ENCODE measurements around the gene CCKAR. TPM values are rescaled to one million over a fixed set of nuclear protein-coding genes. Genes with fewer than 3 reads are reported as not detected.

CCKAR gene
- total RNA-seq, 1 donor from 2014 or later: not detected

DNA sequence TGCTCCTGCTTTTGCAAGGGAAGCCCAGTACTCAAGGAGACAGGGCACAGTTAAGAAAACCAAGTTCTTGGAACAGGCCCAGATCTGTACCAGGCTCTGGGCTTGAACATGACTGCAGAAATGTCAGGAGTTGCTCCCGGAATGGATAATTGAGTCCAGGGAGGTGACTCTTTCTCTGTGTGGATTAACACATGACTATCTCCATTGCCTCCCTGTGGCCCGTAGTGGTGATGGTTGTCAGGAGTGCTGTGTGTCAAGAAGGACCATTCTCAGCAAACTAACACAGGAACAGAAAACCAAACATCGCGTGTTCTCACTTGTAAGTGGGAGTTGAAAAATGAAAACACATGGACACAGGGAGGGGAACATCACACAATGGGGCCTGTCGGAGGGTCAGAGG is 39.9 kb downstream of the CCKAR start:
- TF ChIP-seq CTCF (IDR thresholded peaks at IDR 0.05; ENCODE audit: unreplicated experiment): no peak
- Mint-ChIP-seq H3K4me1 (peaks cover 9% of the 10 kb centered on the region), H3K4me3 (no peak overlapping the region), H3K27me3 (ENCODE audit: low read depth) (no peaks in the 10 kb centered on the region), H3K36me3 (no peaks in the 10 kb centered on the region), H3K27ac (no peak overlapping the region), H3K9me3 (peaks cover 37% of the 10 kb centered on the region)
- no peak for DNase-seq (ENCODE audit: low spot score in 2 of 2, unreplicated experiment in 2 of 2)

DNA sequence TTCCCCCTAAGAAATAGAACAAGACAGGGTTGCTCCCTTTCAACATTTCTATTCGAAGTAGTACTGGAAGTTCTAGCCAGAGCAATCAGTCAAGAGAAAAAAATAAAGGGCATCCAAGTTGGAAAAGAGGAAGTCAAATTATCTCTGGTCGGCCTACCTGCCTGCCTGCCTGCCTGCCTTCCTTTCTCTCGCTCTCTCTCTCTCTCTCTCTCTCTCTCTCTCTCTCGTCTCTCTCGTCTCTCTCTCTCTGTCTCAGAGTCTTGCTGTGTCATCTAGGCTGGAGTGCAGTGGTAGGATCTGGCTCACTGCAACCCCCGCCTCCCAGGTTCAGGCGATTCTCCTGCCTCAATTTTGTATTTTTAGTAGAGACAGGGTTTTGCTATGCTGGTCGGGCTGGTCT is 42.9 kb downstream of the CCKAR start:
- Mint-ChIP-seq H3K27ac (no peak overlapping the region), H3K4me1 (peaks cover 2% of the 10 kb centered on the region), H3K9me3 (peaks cover 50% of the 10 kb centered on the region), H3K4me3 (no peak overlapping the region), H3K27me3 (ENCODE audit: low read depth) (no peaks in the 10 kb centered on the region), H3K36me3 (peaks cover 13% of the 10 kb centered on the region)
- TF ChIP-seq CTCF (IDR thresholded peaks at IDR 0.05; ENCODE audit: unreplicated experiment): no peak
- no peak for DNase-seq (ENCODE audit: low spot score in 2 of 2, unreplicated experiment in 2 of 2)

GRCh38 chr4:26441771-26442170 is 48.5 kb downstream of the CCKAR start:
- peaks cover 25% of the 10 kb centered on the region for H3K36me3 Mint-ChIP-seq
- no peak overlapping the region for H3K4me3 Mint-ChIP-seq
- no peak overlapping the region for H3K27ac Mint-ChIP-seq

DNA sequence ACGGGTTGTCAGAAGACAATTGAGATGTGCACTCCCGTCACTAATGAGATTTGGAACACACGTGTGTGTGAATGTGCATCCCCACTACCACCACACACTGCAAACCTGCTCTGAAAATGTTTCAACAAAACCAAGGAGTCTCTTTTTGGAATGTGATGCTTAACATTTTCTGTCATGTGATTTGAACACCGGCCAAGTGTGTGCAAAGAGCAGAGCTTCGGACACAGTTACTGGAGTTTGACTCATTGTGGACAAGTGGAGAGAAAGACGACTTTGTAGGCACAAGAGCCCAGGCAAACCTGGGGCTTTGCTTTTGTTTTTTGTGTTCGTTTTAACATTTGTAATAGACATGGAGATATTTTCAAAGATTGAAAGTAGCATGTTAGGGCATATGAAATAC is 49.2 kb downstream of the CCKAR start:
- TF ChIP-seq CTCF (IDR thresholded peaks at IDR 0.05; ENCODE audit: unreplicated experiment): no peak
- Mint-ChIP-seq H3K4me3 (no peak overlapping the region), H3K27ac (no peak overlapping the region), H3K9me3 (peaks cover 27% of the 10 kb centered on the region), H3K27me3 (ENCODE audit: low read depth) (no peaks in the 10 kb centered on the region), H3K36me3 (peaks cover 29% of the 10 kb centered on the region), H3K4me1 (peaks cover 7% of the 10 kb centered on the region)
- DNase-seq (ENCODE audit: low spot score in 2 of 2, unreplicated experiment in 2 of 2): no peak

More at GRCh38 chr4:26441771-26442170, 48.5 kb downstream of the CCKAR start:
- Mint-ChIP-seq H3K9me3 (peaks cover 34% of the 10 kb centered on the region), H3K27me3 (ENCODE audit: low read depth) (no peaks in the 10 kb centered on the region), H3K4me1 (peaks cover 7% of the 10 kb centered on the region)
- TF ChIP-seq CTCF (IDR thresholded peaks at IDR 0.05; ENCODE audit: unreplicated experiment): no peak
- no peak for DNase-seq (ENCODE audit: low spot score in 2 of 2, unreplicated experiment in 2 of 2)

- DNase-seq (ENCODE audit: low spot score in 2 of 2, unreplicated experiment in 2 of 2): no peak
- Mint-ChIP-seq H3K36me3 (peaks cover 24% of the 10 kb centered on the region), H3K27me3 (ENCODE audit: low read depth) (no peaks in the 10 kb centered on the region), H3K4me3 (no peak overlapping the region), H3K27ac (peak overlapping the region; percentile 19), H3K9me3 (no peaks in the 10 kb centered on the region), H3K4me1 (peaks cover 14% of the 10 kb centered on the region)
- no peak for TF ChIP-seq CTCF (IDR thresholded peaks at IDR 0.05; ENCODE audit: unreplicated experiment)
Measured at GRCh38 chr4:26434030-26434639, 56.1 kb downstream of the CCKAR start.

- H3K4me1 Mint-ChIP-seq: peaks cover 14% of the 10 kb centered on the region
- H3K4me3 Mint-ChIP-seq: no peak overlapping the region
- no peaks in the 10 kb centered on the region for H3K27me3 Mint-ChIP-seq (ENCODE audit: low read depth)
- H3K36me3 Mint-ChIP-seq: peaks cover 25% of the 10 kb centered on the region
- no peak for DNase-seq (ENCODE audit: low spot score in 2 of 2, unreplicated experiment in 2 of 2)
- H3K27ac Mint-ChIP-seq: peak overlapping the region; percentile 19
- no peaks in the 10 kb centered on the region for H3K9me3 Mint-ChIP-seq
- no peak for TF ChIP-seq CTCF (IDR thresholded peaks at IDR 0.05; ENCODE audit: unreplicated experiment)
Measured at GRCh38 chr4:26433556-26433955, 56.7 kb downstream of the CCKAR start.

Data from mesothelial cell of epicardium (in vitro differentiated cells).